Activated T-helper 1 cell treated with Interleukin-2 at 50 U/mL for 16 hours (primary cell): ENCODE measurements around the gene C5.

Experiments
- DNase-seq: peaks from one replicate; pipeline ENCODE4 v3.0.0-alpha.2; 2020; ENCODE audit warnings: low read depth

C5 gene

DNA sequence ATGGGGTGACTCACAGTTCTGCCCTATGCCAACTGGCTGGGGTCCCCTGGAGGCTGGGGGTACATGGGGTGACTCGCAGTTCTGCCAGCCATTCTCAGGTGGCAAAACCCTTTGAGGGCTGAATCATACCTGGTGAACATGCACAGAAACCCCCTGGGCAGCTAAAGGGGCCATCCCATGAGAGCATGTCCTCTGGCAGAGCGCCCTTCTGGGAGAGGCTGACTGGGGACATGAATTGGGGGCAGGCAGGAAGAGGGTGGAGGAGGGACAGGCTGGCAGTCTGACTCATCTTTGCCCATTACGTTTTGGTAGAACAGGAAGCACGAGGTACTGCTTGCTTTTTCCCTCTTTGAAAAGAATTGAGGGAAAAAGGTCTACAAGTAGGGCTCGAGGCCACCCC lies 140.2 kb downstream of the C5 start:
- peak; percentile 38 for DNase-seq

DNA sequence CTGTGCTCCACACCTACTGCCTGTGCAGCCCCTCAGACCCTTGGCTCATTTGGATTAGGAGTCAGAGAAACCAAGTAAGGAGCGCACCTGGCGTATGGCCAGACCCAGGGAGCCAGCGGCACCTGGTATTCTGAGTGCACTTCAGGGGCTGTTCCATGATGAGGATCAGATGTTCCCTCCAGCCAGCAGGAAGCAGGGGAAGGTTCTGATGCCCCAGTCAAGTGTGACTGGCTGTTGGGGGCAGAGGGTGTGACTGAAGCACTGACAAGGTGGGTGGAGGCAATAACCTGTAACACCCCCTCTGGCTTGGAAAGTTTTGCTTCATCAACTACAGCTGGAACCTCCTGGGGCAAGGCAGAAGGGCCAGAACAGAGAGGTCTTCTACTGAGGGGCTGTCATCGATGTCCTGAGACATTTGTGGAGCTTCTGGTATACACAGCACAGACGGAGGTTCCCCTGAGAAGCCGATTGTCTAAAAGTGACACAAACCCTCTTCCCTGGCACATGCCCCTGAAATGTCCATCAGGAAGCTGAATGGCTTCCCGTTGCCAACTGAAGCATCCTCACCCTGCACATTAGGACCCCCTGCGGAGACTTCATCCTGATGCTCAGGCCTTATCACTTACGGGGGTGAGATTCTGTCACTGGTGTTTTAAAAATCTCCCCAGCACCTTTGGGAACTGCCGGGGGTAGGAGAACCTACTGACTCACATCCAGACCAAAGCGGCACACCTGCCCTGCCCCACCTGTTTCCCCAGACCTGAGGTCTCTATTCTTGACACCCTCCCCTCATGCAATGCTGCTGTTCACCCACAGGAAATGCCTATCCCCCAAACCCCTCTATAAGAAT lies 144.5 kb downstream of the C5 start:
- no peak for DNase-seq

DNA sequence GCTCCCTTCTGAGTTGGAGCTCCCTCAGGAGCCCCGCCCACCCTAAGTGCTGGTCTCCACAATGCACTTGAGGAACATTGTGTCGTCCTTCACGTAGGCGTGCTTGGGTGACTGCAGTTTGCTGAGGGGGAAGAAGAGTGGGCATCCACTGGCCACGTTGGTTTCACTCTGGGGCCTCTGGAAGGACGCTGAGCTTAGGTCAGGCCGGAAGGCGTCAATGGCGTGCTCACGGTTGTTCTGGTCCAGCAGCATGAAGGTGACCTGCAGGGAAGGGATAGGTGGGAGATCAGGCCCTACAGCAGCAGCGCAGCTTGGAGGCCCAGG lies 145.1 kb downstream of the C5 start:
- no peak for DNase-seq

DNA sequence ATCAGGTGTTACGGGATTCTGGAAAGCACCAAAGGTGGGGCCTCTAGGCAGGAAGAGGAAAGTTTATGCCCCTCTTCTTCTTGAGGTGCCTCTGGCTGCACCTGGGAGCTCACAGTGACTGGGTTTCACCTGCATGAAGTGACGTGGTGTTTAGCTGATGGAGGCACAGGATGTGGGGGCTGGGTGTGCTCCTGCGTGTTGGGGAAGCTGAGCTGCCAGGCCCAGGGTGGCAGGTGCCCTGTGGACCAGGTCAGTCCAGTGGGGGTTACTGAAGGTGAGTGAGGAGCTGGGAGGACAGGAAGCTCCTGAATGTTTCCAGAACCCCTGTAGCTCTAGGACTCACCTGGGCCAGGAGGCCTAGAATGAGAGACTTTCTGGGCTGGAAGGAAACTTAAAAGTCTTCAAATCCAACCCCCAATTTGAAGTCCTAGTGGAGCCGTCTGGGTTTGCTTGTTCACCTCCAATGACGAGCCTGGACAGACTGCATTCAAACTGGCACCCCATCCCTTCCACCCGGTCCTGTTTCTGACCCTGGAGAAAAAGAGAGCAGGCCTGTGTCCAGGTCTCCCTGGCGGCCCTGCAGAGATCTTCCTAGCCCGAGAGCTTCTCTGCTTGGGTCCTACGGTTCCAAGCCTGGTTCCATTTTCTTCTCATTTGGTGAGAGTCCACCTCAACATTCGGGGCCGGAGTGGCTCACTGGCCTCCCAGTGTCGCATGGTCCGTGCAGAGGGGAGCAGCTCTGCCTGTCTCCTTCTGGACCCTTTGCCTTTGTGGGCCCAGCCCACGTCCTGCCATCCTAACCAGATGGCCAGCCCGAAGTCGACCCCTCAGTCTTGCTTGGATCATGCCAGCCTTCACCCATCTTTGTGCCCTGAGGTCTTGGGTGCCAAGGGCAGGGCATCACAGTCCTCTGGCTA lies 145.8 kb downstream of the C5 start:
- peak; percentile 64 for DNase-seq

DNA sequence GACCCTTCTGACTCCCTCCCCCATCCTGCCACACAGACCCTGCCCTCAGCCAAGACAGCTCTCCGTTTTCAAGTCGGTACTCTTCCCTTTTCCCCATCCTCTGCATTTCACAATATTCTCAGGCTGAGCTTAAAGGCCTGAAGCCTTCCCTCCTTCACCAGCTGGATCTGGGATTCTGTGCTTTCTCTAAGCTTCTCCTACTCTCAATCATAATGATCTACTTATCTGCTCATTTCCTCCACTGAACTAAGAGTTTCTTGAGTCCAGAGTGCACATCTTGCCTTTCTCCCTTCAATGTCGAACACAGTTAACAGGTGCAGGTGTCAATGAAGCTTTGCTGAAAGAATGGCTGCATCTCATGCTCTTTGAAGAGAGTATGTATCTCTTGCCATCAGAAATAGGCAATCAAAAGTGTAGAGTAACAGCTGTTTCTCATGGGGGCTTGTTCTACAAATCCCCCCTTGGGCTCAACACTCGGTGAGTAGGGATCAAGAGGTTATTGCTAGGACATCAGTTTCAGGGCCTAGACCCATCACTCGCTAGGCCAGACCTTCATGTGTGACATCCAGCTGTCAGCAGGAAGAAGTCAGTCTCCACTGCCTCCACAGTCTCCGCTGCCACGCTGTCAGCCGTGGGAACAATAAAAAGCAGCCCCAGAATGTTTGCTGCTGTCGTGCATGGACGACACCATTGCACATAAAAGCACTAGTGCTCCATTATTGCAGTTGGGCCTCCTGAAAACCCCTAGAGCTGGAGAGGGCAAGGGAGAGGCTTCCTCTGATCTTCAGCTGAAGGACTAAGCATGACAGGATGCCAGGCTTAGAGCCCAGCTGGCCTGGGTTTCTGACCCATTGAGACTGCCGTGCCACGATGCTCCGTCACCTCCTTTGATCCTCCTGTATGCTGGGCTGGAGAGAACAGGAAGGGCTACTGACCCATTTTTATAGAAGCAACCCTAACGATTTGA lies 147.2 kb downstream of the C5 start:
- no peak for DNase-seq
